NCI-H2171 treated with DMSO at 0.1 percent for 48 hours (cell line): ENCODE measurements around the gene OPN4.

Experiments
- DNase-seq: peaks from one replicate; lab custom pipeline; 2025; lab: John Stamatoyannopoulos, UW

OPN4 gene

GRCh38 chr10:86662186-86663045 is 8.1 kb downstream of the OPN4 start:
- no peak for DNase-seq

DNA sequence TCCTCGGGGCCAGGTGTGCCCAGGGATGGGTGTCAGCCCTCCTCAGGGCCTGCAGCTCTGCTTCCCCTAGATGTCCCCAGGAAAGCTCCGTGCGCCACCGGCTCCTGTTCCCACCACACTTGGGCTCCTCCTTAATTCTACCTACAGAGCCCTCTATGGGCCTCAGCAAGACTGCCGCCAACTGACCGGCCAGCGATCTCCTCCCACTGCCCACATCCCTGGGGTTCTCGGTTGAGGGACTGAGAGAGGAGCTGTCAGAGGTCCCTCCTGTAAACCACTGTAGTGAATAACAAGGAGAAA is 8.6 kb downstream of the OPN4 start:
- DNase-seq = no peak

GRCh38 chr10:86663576-86664339 is 9.4 kb downstream of the OPN4 start:
- DNase-seq = no peak

DNA sequence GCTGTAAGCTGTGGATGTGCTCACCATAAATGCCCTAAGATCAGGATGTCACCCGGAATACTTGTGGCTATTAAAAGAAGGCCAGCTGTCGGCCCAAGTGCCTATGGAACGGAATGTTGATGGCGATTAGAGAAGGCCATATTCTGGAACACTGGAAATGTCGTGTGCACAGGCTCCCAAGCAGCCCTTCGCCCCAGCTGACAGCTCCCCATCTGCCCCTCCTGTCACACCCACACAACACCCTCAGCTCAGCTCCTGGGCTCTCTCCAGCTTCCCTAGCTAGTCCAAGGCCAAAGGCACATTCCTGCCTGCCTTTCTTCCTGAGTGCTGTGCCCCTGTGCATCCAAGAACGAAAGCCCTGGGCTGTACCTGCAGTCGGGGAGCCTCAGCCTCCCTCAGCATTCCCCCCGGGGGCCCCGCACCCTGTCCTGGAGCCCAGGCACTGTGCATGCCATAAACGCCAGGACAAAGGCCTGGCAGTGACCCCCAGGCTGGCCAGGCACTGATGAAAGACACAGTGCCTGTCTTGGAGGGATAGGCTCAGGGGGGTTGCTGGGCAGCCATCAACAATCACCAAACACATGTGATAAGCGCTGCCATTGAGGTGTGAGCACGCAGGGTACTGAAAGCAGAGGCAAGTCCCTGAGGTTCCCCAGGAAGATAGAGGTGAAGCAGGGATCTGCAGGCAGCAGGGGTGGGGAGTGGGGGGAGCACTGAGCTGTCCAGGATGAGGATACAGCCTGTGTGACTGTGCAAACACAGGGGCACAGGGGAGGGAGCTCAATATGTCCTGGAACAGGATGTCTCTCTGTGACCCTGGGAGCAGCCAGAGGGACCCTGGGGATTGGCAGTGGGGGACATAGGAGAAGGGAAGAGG is 10.2 kb downstream of the OPN4 start:
- DNase-seq = peak; percentile 16

- DNase-seq = no peak
These were observed 10.9 kb downstream of the OPN4 start for GRCh38 chr10:86665218-86665607.

DNA sequence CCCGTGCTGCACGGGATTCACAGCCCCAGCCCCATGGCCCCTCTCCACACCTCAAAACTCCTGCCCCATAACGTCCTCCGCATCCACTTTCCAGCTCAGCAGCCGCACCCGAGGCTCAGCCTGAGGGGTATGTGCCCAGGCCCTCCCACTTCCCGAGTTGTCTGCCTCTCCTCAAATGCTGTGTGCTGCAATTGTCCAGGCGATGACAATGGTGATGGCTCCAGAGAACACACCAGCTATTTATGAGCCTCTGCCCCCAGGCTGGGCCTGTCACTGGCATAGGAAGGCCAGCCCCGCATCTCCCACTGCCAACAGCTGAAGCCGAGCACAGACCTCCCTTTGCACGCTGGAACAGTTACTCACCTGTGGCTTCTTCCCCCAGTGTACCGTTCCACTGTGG is 11.5 kb downstream of the OPN4 start:
- no peak for DNase-seq

DNA sequence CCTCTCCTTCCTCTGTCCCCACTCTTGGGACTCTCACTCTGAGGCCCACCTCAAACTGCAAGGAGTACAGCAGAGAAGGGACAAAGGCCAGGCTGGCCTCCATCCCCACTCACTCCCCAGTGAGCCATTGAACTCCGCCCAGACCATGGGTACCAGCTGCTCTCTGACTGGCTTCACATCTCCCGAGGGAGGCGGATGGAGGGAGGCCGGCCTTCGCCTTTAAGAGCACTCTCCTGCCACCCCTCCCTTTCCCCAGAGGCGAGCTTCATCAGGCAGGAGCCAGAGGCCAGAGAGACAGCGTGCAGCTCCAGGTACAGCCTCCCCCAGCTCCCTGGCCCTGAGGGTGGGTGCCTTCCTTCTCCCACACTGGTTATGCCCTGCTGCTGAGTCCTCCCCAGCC is 12.2 kb downstream of the OPN4 start:
- no peak for DNase-seq

GRCh38 chr10:86667421-86668181 is 13.3 kb downstream of the OPN4 start:
- DNase-seq = no peak

GRCh38 chr10:86668297-86669165 is 14.2 kb downstream of the OPN4 start, which contains the start of gene LDB3:
LDB3 (plus strand) TSS chr10:86668511; CDS start chr10:86668692, 181 bp downstream.
- peak; percentile 63 for DNase-seq

DNA sequence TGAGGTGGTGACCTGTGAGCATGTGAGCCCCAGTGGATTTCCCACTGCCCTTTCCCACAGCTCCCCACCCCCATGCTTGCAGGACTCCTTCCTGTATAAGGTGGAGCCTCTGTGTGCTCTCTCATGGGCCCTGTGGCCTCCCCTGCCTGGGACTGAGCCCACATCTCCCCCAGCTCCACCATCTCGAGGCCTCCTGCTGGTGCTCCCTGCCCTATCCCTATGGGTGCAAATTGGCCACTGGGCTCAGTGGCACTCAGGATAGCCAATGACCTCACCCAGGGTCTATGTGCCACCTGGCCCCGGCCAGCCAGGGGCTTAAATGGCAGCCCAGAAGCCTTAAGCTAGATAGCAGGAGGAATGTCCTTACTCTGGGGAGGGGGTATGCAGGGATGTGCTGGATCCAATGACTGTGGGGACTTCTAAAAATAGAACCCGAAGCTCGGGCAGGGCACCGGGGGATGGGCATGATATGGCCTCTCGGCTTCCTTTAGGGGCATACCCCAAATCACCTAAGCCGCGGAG is 16.0 kb downstream of the OPN4 start:
- DNase-seq = no peak

DNA sequence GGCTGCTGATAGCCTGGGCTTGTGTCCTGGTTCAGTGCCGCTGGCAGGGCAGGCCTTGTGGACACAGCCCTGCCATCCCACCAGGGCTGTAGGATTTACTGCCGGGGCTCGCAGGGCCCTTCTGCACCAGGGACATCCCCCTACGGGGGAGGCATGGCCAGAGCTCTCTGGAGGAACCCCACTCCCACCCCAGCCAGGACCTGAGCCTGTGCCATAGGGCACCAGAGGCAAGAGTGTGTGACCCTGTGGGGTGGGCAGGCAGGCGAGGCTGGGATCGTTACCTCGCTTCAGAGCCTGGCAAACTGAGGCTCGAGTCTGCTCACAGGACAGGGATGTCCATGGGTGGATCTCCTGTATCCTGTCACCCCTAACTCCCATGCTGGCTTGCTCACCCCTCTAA is 16.5 kb downstream of the OPN4 start:
- DNase-seq = no peak

DNA sequence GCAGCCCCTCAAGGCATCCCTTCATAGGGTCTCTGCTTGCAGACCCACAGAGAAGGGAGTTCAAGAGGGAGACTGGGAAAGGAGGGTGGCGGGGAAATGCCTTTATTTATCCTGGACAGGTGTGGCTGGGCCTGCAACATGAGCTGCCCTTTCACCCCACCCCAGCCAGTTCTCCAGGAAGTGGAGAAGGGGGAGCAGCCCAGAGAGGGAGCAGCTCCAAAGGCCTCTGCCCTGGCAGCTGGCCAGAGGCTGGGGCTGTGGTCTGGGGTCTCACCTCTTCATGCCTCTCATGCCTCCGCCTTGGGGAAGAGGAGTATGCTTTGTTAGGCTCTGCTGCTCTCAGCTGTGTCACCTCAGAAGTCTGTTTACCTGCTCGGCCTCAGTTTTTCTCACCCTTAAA is 17.1 kb downstream of the OPN4 start:
- no peak for DNase-seq

- DNase-seq = peak; percentile 38
These were observed 17.8 kb downstream of the OPN4 start for GRCh38 chr10:86671985-86672710.

DNA sequence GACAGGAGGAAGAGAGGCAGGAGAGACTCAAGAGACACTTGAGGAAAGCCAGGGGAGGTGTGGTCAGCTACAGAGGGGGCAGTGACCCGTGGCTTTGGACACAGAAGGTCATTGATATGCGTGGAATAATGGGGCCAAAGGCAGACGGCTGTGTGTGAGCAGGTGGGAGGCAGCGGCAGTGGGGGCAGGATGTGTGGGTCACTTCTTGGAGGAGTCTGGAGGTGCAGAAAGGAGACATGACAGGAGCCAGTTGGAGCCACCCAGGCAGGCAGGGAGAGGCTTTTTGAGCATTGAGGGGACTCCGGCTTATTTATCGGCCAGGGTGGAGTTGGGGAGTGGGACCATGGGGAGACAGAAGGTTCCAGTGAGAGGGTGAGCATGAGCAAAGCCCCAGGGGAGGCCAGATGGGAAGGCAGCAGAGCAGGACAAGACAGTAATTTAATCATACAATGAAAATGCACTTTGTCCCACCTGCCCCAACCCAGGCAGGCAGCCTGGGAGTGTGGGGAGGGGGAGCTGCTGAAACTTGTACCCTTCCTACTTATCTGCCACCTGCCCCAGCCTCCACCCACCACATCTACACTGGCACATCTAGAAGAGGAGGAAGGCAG is 19.0 kb downstream of the OPN4 start:
- peak; percentile 94 for DNase-seq

DNA sequence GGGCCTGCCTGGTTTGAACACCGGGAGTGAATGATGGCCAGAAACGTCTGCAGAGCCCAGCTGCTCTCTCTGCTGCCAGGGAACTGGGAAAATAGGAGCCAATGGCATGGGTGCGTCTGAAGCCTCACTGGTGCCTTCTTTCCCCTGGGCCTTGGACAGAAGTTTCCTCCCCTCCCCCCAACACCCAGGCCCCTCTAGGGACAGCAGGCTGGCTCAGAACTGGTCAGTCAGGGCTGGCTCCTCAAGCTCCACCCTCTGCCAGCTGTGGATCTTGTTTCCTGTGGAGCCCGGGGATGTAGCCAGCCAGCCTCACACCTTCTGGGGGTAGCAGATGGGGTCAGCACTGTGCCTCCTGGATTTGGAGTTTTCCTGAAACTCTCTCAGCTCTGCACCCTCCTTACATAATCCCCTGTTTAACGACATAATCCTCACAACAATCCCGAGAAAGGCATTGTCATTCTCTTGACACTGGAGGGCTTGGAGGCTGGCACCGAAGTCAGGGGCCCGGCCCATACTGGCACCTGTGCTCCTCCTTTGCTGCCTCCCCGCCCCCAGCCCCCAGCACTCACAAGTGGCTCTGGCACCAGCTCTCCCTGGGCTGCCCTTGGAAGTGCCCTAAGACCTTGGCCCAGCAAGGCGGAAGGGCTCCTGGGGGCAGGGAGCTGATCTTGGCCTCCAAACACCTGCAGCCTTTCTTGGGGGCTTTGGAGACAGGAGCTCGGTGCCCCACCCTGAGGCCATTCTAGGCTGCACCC is 19.7 kb downstream of the OPN4 start:
- peak; percentile 93 for DNase-seq

GRCh38 chr10:86674912-86675311 is 20.6 kb downstream of the OPN4 start:
- DNase-seq = no peak

DNA sequence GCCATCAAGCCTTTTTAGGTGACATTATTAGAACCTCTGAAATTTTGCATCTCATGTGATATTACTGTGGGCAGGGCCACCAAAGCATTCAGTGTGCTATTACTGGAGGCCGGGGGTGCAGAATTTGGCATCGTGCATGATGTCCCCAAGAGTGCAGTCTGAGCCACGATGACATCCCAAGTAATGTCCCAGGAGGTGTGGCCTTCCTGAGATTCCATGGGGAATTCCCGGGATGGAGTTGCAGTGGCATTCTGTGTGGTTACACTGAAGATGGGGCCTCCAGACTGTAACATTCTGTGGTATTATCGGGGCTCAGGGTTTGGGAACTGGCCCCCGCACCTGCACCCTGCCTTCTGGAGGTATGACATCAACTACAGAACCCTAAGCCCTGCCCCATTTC is 23.0 kb downstream of the OPN4 start:
- no peak for DNase-seq

DNA sequence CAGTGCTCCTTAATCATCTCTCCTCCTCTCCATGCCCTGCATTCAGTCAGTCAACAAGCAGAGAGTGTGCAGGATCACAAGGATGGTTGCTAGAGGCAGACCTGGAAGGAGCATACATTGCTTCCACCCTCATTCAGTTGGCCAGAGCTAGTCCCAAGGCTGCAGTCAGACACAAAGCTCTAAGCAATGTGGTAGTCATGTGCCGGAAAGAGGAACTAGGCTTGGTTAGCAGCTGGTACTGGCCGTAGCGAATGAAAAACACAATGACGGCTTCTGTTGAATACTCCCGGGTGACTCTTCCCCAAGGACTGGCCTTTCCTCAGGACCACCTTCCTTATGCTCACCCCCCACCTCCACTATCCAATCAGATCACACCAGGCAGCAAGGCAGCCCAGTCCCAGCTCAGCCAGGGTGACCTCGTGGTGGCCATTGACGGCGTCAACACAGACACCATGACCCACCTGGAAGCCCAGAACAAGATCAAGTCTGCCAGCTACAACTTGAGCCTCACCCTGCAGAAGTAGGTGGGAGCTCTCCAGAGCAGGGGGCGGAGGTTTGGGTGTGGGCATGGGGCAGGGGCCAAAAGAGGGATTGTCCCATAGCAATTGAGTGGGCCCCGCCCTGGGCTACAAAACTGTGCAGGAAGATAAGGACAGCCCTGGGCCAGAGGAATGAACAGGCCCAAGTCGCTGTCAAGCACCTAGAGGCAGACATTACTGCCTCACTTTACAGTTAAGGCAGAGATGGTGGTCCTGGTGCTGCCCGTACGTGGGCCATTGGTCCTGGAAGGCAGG is 24.8 kb downstream of the OPN4 start:
- no peak for DNase-seq
